ENCODE measurements around the gene CD96.

DNA sequence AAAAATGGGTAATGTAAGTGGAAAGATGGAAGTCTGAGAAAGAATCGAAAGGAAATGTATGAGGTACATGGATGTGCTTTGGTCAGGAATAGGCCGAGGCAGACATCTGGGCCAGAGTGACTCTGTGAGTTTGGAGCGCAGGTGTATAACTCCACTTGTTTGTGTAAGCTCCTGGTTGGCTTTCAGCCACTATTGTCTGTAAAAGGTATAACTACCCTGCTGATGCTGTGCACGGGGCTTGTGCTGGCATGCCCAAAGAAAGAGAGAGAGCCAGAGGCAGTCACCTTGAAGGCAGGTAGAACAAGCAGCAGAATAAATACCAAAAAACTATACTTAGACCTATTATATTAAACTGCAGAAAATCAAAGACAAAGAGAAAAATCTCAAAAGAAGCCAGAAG is 32.7 kb upstream of the CD96 start:
- no peak for TF ChIP-seq CTCF (IDR thresholded peaks at IDR 0.05)
- no peak for TF ChIP-seq POLR2A (IDR thresholded peaks at IDR 0.05)

Measured in body of pancreas (tissue), 4 donors.